ENCODE measurements around the gene SLC39A7. TPM values are rescaled to one million over a fixed set of nuclear protein-coding genes. Genes with fewer than 3 reads are reported as not detected.

Gene SLC39A7
- total RNA-seq, 1 experiment from 2014 or later, result 119 TPM

- no TSS peak for BruUV-seq (replicated peaks)
- Histone ChIP-seq H3K4me1 (ENCODE audit: insufficient read depth, low read length, poor library complexity, severe bottlenecking) (peaks cover 44% of the 10 kb centered on the region), H3K36me3 (ENCODE audit: insufficient read depth, low read length, poor library complexity, severe bottlenecking) (peaks cover 35% of the 10 kb centered on the region), H3K27me3 (replicated peaks; ENCODE audit: insufficient read depth, low read depth, low read length, poor library complexity) (no peaks in the 10 kb centered on the region), H3K9me3 (ENCODE audit: low read depth, low read length, poor library complexity, severe bottlenecking) (no peaks in the 10 kb centered on the region), H3K4me3 (ENCODE audit: low read depth, low read length, poor library complexity, severe bottlenecking) (peak overlapping the region; percentile 93), H3K27ac (ENCODE audit: low read depth, low read length, poor library complexity, severe bottlenecking) (peak overlapping the region; percentile 95)
- intact Hi-C loops (cut with micrococcal nuclease; ENCODE audit: unreplicated experiment), result loop anchor here (10.0 kb wide), 1 partner anchor 189 kb away; the partner anchor contains the start of gene KIFC1
- CTCF ChIA-PET, result interaction anchor here (0.6 kb wide), 1 partner anchor 112 kb away, joined by 3 read pairs; the partner anchor contains the start of gene ZBTB22
- DNase-seq (ENCODE audit: low spot score), result no peak
- POLR2A ChIA-PET (ENCODE audit: low non-redundant PET), result no interaction called here
- TF ChIP-seq EZH2 (IDR thresholded peaks at IDR 0.05; ENCODE audit: borderline replicate concordance, low read depth, low read length, poor library complexity, severe bottlenecking), result no peak
- TF ChIP-seq, protein P1, sequence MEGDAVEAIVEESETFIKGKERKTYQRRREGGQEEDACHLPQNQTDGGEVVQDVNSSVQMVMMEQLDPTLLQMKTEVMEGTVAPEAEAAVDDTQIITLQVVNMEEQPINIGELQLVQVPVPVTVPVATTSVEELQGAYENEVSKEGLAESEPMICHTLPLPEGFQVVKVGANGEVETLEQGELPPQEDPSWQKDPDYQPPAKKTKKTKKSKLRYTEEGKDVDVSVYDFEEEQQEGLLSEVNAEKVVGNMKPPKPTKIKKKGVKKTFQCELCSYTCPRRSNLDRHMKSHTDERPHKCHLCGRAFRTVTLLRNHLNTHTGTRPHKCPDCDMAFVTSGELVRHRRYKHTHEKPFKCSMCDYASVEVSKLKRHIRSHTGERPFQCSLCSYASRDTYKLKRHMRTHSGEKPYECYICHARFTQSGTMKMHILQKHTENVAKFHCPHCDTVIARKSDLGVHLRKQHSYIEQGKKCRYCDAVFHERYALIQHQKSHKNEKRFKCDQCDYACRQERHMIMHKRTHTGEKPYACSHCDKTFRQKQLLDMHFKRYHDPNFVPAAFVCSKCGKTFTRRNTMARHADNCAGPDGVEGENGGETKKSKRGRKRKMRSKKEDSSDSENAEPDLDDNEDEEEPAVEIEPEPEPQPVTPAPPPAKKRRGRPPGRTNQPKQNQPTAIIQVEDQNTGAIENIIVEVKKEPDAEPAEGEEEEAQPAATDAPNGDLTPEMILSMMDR (conservative IDR thresholded peaks at IDR 0.05; ENCODE audit: low read depth, low read length), result 0 out of 2 replicates have a peak, but pooled peaks have one; percentile 16
Measured at GRCh38 chr6:33205191-33206026, 4.7 kb downstream of the SLC39A7 start.

GRCh38 chr6:33206027-33206863, 5.6 kb downstream of the SLC39A7 start:
- Histone ChIP-seq H3K27ac (ENCODE audit: low read depth, low read length, poor library complexity, severe bottlenecking) (peak overlapping the region; percentile 98), H3K27me3 (replicated peaks; ENCODE audit: insufficient read depth, low read depth, low read length, poor library complexity) (no peaks in the 10 kb centered on the region), H3K36me3 (ENCODE audit: insufficient read depth, low read length, poor library complexity, severe bottlenecking) (peaks cover 35% of the 10 kb centered on the region), H3K4me1 (ENCODE audit: insufficient read depth, low read length, poor library complexity, severe bottlenecking) (peaks cover 43% of the 10 kb centered on the region), H3K9me3 (ENCODE audit: low read depth, low read length, poor library complexity, severe bottlenecking) (no peaks in the 10 kb centered on the region), H3K4me3 (ENCODE audit: low read depth, low read length, poor library complexity, severe bottlenecking) (no peak overlapping the region)
- DNase-seq (ENCODE audit: low spot score), result no peak
- intact Hi-C loops (cut with micrococcal nuclease; ENCODE audit: unreplicated experiment), result loop anchor here (10.0 kb wide), 1 partner anchor 189 kb away; the partner anchor contains the start of gene KIFC1
- CTCF ChIA-PET, result no interaction called here
- POLR2A ChIA-PET (ENCODE audit: low non-redundant PET), result no interaction called here
- no TSS peak for BruUV-seq (replicated peaks)
- no peak for TF ChIP-seq EZH2 (IDR thresholded peaks at IDR 0.05; ENCODE audit: borderline replicate concordance, low read depth, low read length, poor library complexity, severe bottlenecking)
- TF ChIP-seq, protein P1 (conservative IDR thresholded peaks at IDR 0.05; ENCODE audit: low read depth, low read length), result no peak

DNA sequence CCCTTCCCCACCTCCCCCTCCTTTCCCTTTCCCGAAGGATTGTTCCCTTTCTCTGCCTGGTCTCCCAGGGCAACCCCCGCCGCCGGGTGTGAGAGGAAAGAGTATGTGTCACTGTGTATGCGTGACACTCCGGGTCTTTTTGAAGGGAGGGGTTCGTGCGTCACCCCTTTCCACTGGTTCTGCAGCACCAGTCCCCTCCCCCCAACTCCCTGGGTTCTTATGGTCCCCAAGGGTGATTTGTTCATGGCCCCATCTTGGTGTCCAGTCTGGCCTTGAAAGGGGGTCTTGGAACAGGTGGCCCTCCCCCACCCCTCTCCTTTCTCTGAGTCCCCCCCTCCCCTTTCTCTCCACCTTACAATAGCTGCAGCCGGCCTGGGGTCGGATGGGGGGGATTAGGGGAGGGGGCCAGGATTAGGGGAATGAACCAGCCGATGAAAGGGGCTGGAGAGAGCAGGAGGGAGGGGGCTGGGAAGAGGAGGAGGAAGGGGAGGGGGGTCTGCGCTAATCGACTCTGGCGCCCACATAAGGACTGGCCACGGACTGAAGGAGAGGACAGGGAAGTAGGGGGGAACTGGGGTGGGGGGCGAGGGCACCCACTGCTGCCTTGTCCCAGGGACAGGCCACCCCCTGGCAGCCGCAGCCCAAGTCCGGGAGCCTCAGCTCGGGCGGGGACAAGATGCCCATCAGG, 6.3 kb downstream of the SLC39A7 start:
- DNase-seq (ENCODE audit: low spot score), result no peak
- H3K27ac ChIP-seq (ENCODE audit: low read depth, low read length, poor library complexity, severe bottlenecking), result peak overlapping the region; percentile 98
- H3K27me3 ChIP-seq (replicated peaks; ENCODE audit: insufficient read depth, low read depth, low read length, poor library complexity), result no peaks in the 10 kb centered on the region
- H3K36me3 ChIP-seq (ENCODE audit: insufficient read depth, low read length, poor library complexity, severe bottlenecking), result peaks cover 32% of the 10 kb centered on the region
- intact Hi-C loops (cut with micrococcal nuclease; ENCODE audit: unreplicated experiment), result loop anchor here (10.0 kb wide), 1 partner anchor 188 kb away; the partner anchor contains the start of gene KIFC1
- peak overlapping the region; percentile 96 for H3K4me3 ChIP-seq (ENCODE audit: low read depth, low read length, poor library complexity, severe bottlenecking)
- CTCF ChIA-PET, result no interaction called here
- no peak for TF ChIP-seq EZH2 (IDR thresholded peaks at IDR 0.05; ENCODE audit: borderline replicate concordance, low read depth, low read length, poor library complexity, severe bottlenecking)
- TF ChIP-seq, protein P1 (conservative IDR thresholded peaks at IDR 0.05; ENCODE audit: low read depth, low read length), result no peak
- POLR2A ChIA-PET (ENCODE audit: low non-redundant PET), result no interaction called here
- no TSS peak for BruUV-seq (replicated peaks)
- H3K4me1 ChIP-seq (ENCODE audit: insufficient read depth, low read length, poor library complexity, severe bottlenecking), result peaks cover 36% of the 10 kb centered on the region
- no peaks in the 10 kb centered on the region for H3K9me3 ChIP-seq (ENCODE audit: low read depth, low read length, poor library complexity, severe bottlenecking)
